Naive B cell (primary cell): Measurements from ENCODE around the gene CCDC88A. TPM values are rescaled to one million over a fixed set of nuclear protein-coding genes. Genes with fewer than 3 reads are reported as not detected.
"Not testable (repeated sequence)": the region's sequence is repeated elsewhere in the genome, so short reads cannot be mapped to it uniquely, and the experiment has no call there.

Experiments
- ATAC-seq, 2 donors: fragments of 150-1000 bp; cut with Tn5 transposase; 2 replicates each; pipeline ENCODE4 v1.10.0; 2021; ENCODE audit warnings: low read depth in 2 of 2, mild to moderate bottlenecking in 2 of 2, moderate library complexity in 2 of 2
- DNase-seq: peaks from one replicate; pipeline ENCODE4 v3.0.0; 2022
- H3K27ac Mint-ChIP-seq, 6 donors: one replicate each; pipeline ENCODE4 v1.8.0; 2020 to 2022; ENCODE audit warnings: mild to moderate bottlenecking in 6 of 6, mixed read lengths in 6 of 6, moderate library complexity in 5 of 6, inconsistent platforms in 2 of 6
- H3K27me3 Mint-ChIP-seq, 3 donors: one replicate each; pipeline ENCODE4 v1.8.0; 2021 to 2022; ENCODE audit warnings: mixed read lengths in 3 of 3, mild to moderate bottlenecking in 1 of 3
- H3K36me3 Mint-ChIP-seq, 2 donors: one replicate each; pipeline ENCODE4 v1.8.0; 2020 to 2022; ENCODE audit warnings: mixed read lengths in 2 of 2, inconsistent platforms in 1 of 2, mild to moderate bottlenecking in 1 of 2
- H3K4me1 Mint-ChIP-seq, 3 donors: one replicate each; pipeline ENCODE4 v1.8.0; 2020 to 2022; ENCODE audit warnings: mixed read lengths in 3 of 3, inconsistent platforms in 1 of 3, mild to moderate bottlenecking in 1 of 3, moderate library complexity in 1 of 3
- H3K4me3 Mint-ChIP-seq, 8 donors: one replicate each; pipeline ENCODE4 v1.8.0; 2020 to 2022; ENCODE audit warnings: mild to moderate bottlenecking in 8 of 8, mixed read lengths in 8 of 8, moderate library complexity in 8 of 8, inconsistent platforms in 2 of 8
- H3K9me3 Mint-ChIP-seq, 7 donors: one replicate each; pipeline ENCODE4 v1.8.0; 2020 to 2022; ENCODE audit warnings: mixed read lengths in 7 of 7, mild to moderate bottlenecking in 5 of 7, inconsistent platforms in 2 of 7, moderate library complexity in 1 of 7
- polyA plus RNA-seq, 6 donors: library from polyadenylated mRNA; unstranded; fragments of 300-500 nt; fragmentation: Illumina TruSeq; gene quantifications; one replicate each; pipeline ENCODE4 v1.2.3, GENCODE V29; 2021; ENCODE audit warnings: low read depth in 6 of 6

Gene CCDC88A
- polyA plus RNA-seq, 6 donors from 2014 or later, result 1.3 to 5.0 (median 2.8) TPM

- no peak for DNase-seq
- peaks cover 0 to 9% (median 4%) of the 10 kb centered on the region in 7 donors for H3K9me3 Mint-ChIP-seq
- H3K4me1 Mint-ChIP-seq, result no peaks in the 10 kb centered on the region
- no peak for ATAC-seq
- H3K4me3 Mint-ChIP-seq, result no peak overlapping the region
- H3K27ac Mint-ChIP-seq, result no peak overlapping the region
- peaks cover 0 to 5% of the 10 kb centered on the region in 2 donors for H3K36me3 Mint-ChIP-seq
- H3K27me3 Mint-ChIP-seq, result no peaks in the 10 kb centered on the region
Observed at GRCh38 chr2:55395724-55396605, 23.7 kb downstream of the CCDC88A start.

- Mint-ChIP-seq H3K27ac (peak overlapping the region in 1 of 6 donors; percentile 55), H3K36me3 (peaks cover 0 to 5% of the 10 kb centered on the region in 2 donors), H3K4me1 (peaks cover 0 to 12% (median 0%) of the 10 kb centered on the region in 3 donors), H3K27me3 (no peaks in the 10 kb centered on the region), H3K9me3 (peaks cover 0 to 11% (median 4%) of the 10 kb centered on the region in 7 donors), H3K4me3 (no peak overlapping the region)
- ATAC-seq (no peak), DNase-seq (no peak)
Observed at GRCh38 chr2:55391615-55392242, 27.9 kb downstream of the CCDC88A start.

- H3K4me3 Mint-ChIP-seq, result no peak overlapping the region
- peak overlapping the region in 1 of 6 donors; percentile 55 for H3K27ac Mint-ChIP-seq
- no peak for ATAC-seq
Observed at GRCh38 chr2:55391155-55391554, 28.5 kb downstream of the CCDC88A start.

GRCh38 chr2:55385516-55385915 is 34.1 kb downstream of the CCDC88A start:
- ATAC-seq, H3K27ac Mint-ChIP-seq, H3K9me3 Mint-ChIP-seq, H3K4me3 Mint-ChIP-seq, H3K27me3 Mint-ChIP-seq, H3K36me3 Mint-ChIP-seq, DNase-seq: not testable (repeated sequence)
- peaks cover 0 to 12% (median 0%) of the 10 kb centered on the region in 3 donors for H3K4me1 Mint-ChIP-seq

More at GRCh38 chr2:55391155-55391554, 28.5 kb downstream of the CCDC88A start:
- Mint-ChIP-seq H3K27me3 (no peaks in the 10 kb centered on the region), H3K4me1 (peaks cover 0 to 12% (median 0%) of the 10 kb centered on the region in 3 donors), H3K36me3 (peaks cover 0 to 5% of the 10 kb centered on the region in 2 donors), H3K9me3 (peaks cover 0 to 11% (median 4%) of the 10 kb centered on the region in 7 donors)
- DNase-seq, result no peak

- ATAC-seq (no peak), DNase-seq (no peak)
- Mint-ChIP-seq H3K27ac (no peak overlapping the region), H3K27me3 (no peaks in the 10 kb centered on the region), H3K4me1 (peaks cover 0 to 6% (median 0%) of the 10 kb centered on the region in 3 donors), H3K9me3 (no peaks in the 10 kb centered on the region), H3K36me3 (no peaks in the 10 kb centered on the region), H3K4me3 (no peak overlapping the region)
Observed at GRCh38 chr2:55384786-55385185, 34.9 kb downstream of the CCDC88A start.

- no peaks in the 10 kb centered on the region for H3K27me3 Mint-ChIP-seq
- H3K36me3 Mint-ChIP-seq, result no peaks in the 10 kb centered on the region
- no peak for ATAC-seq
- DNase-seq, result no peak
- no peaks in the 10 kb centered on the region for H3K9me3 Mint-ChIP-seq
- no peaks in the 10 kb centered on the region for H3K4me1 Mint-ChIP-seq
- no peak overlapping the region for H3K4me3 Mint-ChIP-seq
- H3K27ac Mint-ChIP-seq, result peak overlapping the region in 1 of 6 donors; percentile 24
Observed at GRCh38 chr2:55371376-55371775, 48.3 kb downstream of the CCDC88A start.

- no peak overlapping the region for H3K4me3 Mint-ChIP-seq
- H3K9me3 Mint-ChIP-seq, result no peaks in the 10 kb centered on the region
- no peak for ATAC-seq
- H3K27ac Mint-ChIP-seq, result no peak overlapping the region
- H3K4me1 Mint-ChIP-seq, result peaks cover 0 to 5% (median 0%) of the 10 kb centered on the region in 3 donors
- H3K27me3 Mint-ChIP-seq, result no peaks in the 10 kb centered on the region
- H3K36me3 Mint-ChIP-seq, result no peaks in the 10 kb centered on the region
- no peak for DNase-seq
Observed at GRCh38 chr2:55370208-55370607, 49.4 kb downstream of the CCDC88A start.

GRCh38 chr2:55365303-55365702 is 54.4 kb downstream of the CCDC88A start:
- no peak overlapping the region for H3K4me3 Mint-ChIP-seq
- ATAC-seq (peak in 1 of 2 donors; percentile 55), DNase-seq (no peak)
- H3K9me3 Mint-ChIP-seq, result no peaks in the 10 kb centered on the region
- no peaks in the 10 kb centered on the region for H3K27me3 Mint-ChIP-seq
- no peak overlapping the region for H3K27ac Mint-ChIP-seq
- peaks cover 0 to 5% (median 0%) of the 10 kb centered on the region in 3 donors for H3K4me1 Mint-ChIP-seq
- H3K36me3 Mint-ChIP-seq, result no peaks in the 10 kb centered on the region

GRCh38 chr2:55364189-55365055 is 55.2 kb downstream of the CCDC88A start:
- H3K4me1 Mint-ChIP-seq, result peaks cover 0 to 5% (median 0%) of the 10 kb centered on the region in 3 donors
- H3K27ac Mint-ChIP-seq, result no peak overlapping the region
- H3K4me3 Mint-ChIP-seq, result no peak overlapping the region
- H3K9me3 Mint-ChIP-seq, result no peaks in the 10 kb centered on the region
- no peak for ATAC-seq
- H3K36me3 Mint-ChIP-seq, result no peaks in the 10 kb centered on the region
- H3K27me3 Mint-ChIP-seq, result no peaks in the 10 kb centered on the region
- DNase-seq, result no peak

- Mint-ChIP-seq H3K9me3 (no peaks in the 10 kb centered on the region), H3K27ac (no peak overlapping the region), H3K36me3 (peaks cover 0 to 2% of the 10 kb centered on the region in 2 donors), H3K27me3 (no peaks in the 10 kb centered on the region), H3K4me3 (no peak overlapping the region), H3K4me1 (peaks cover 0 to 5% (median 0%) of the 10 kb centered on the region in 3 donors)
- ATAC-seq, result no peak
- DNase-seq, result no peak
Observed at GRCh38 chr2:55363636-55364035, 56.0 kb downstream of the CCDC88A start.

GRCh38 chr2:55361465-55362189 is 58.0 kb downstream of the CCDC88A start:
- ATAC-seq (no peak), DNase-seq (no peak)
- no peak overlapping the region for H3K4me3 Mint-ChIP-seq
- no peaks in the 10 kb centered on the region for H3K9me3 Mint-ChIP-seq
- peak overlapping the region in 1 of 6 donors; percentile 64 for H3K27ac Mint-ChIP-seq
- peaks cover 0 to 5% (median 0%) of the 10 kb centered on the region in 3 donors for H3K4me1 Mint-ChIP-seq
- no peaks in the 10 kb centered on the region for H3K27me3 Mint-ChIP-seq
- H3K36me3 Mint-ChIP-seq, result peaks cover 0 to 4% of the 10 kb centered on the region in 2 donors

GRCh38 chr2:55358451-55358850 is 61.2 kb downstream of the CCDC88A start:
- DNase-seq (no peak), ATAC-seq (no peak)
- Mint-ChIP-seq H3K27ac (no peak overlapping the region), H3K27me3 (no peaks in the 10 kb centered on the region), H3K9me3 (no peaks in the 10 kb centered on the region), H3K36me3 (peaks cover 0 to 11% of the 10 kb centered on the region in 2 donors), H3K4me3 (no peak overlapping the region), H3K4me1 (no peaks in the 10 kb centered on the region)
